Measurements from ENCODE around the gene RC3H1.

DNA sequence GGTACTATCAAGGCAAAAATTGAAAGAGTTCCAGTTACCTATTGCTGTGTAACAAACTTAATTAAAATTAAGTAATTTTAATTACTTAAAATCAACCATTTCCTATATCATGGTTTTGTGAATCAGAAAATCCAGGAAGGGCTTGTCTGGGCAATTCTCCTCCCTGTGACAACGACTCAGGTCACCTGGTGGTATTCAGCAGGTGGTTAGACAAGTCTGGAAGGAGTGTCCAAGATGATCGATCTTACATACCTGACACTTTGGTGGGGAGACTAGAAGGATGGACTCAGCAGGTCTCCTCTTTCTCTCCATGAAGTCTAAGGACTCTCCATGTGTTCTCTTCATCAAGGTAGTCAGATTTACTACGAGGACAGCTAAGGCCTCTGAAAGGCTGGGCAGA lies 128.0 kb downstream of the RC3H1 start:
- TF ChIP-seq, protein P1, sequence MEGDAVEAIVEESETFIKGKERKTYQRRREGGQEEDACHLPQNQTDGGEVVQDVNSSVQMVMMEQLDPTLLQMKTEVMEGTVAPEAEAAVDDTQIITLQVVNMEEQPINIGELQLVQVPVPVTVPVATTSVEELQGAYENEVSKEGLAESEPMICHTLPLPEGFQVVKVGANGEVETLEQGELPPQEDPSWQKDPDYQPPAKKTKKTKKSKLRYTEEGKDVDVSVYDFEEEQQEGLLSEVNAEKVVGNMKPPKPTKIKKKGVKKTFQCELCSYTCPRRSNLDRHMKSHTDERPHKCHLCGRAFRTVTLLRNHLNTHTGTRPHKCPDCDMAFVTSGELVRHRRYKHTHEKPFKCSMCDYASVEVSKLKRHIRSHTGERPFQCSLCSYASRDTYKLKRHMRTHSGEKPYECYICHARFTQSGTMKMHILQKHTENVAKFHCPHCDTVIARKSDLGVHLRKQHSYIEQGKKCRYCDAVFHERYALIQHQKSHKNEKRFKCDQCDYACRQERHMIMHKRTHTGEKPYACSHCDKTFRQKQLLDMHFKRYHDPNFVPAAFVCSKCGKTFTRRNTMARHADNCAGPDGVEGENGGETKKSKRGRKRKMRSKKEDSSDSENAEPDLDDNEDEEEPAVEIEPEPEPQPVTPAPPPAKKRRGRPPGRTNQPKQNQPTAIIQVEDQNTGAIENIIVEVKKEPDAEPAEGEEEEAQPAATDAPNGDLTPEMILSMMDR (IDR thresholded peaks at IDR 0.05): no peak
- TF ChIP-seq POLR2A (IDR thresholded peaks at IDR 0.05): no peak

Data from testis (tissue), 2 donors.